HCT116 (cell line): ENCODE data around the gene NLRC5. TPM values are rescaled to one million over a fixed set of nuclear protein-coding genes. Genes with fewer than 3 reads are reported as not detected.

ENCODE experiments used
- ATAC-seq: fragments of 200-7000 bp; cut with Tn5 transposase; 2 replicates; pipeline ENCODE4 v1.9.1; 2020; ENCODE audit warnings: mild to moderate bottlenecking, moderate library complexity
- BruUV-seq: library from RNA; stranded (reverse); fragments of 400-500 nt; replicated peaks from 2 replicates; lab custom pipeline; 2021; lab: Mats Ljungman, UMichigan
- CTCF ChIA-PET: fragments of 300-600 bp; sonication (Branson Sonifier 250); formaldehyde crosslinking; loops from one replicate; lab custom pipeline; 2021; ENCODE audit warnings: antibody characterized with exemption; lab: Charles Lee
- POLR2A ChIA-PET: fragments of 300-600, 350-600 bp; sonication (Branson Sonifier 250); formaldehyde crosslinking; loops from one replicate; lab custom pipeline; 2021; ENCODE audit warnings: antibody characterized with exemption; lab: Charles Lee
- RAD21 ChIA-PET, 2 experiments: fragments of 300-600 bp; sonication (Branson Sonifier 250); formaldehyde crosslinking; loops; one replicate each; lab custom pipeline; 2023; ENCODE audit warnings: low total read pairs in 2 of 2; ENCODE audit not compliant: uncharacterized antibody in 2 of 2, unreplicated experiment in 2 of 2, low non-redundant PET in 1 of 2; lab: Charles Lee
- DNase-seq: peaks from one replicate; pipeline ENCODE4 v3.0.0-alpha.2; 2010; ENCODE audit warnings: low read depth, low spot score
- H2AFZ ChIP-seq: fragments of 200-600 bp; shearing (Covaris generic), sonication (generic); 2 replicates; pipeline ENCODE4 v1.6.1; 2017; ENCODE audit warnings: low read depth, mixed run types, mixed read lengths, antibody characterized with exemption, low read length; ENCODE audit not compliant: poor library complexity, severe bottlenecking
- H3K27ac ChIP-seq: 2 replicates; pipeline ENCODE4 v1.5.1; 2012; ENCODE audit warnings: low read depth, low read length
- H3K27me3 ChIP-seq: fragments of 200-600 bp; sonication (generic); 2 replicates; pipeline ENCODE4 v1.6.1; 2016; ENCODE audit warnings: mixed run types, low read length, mixed read lengths; ENCODE audit not compliant: insufficient read depth
- H3K36me3 ChIP-seq, 2 experiments: fragments of 200-500 bp in 1 of 2; fragments of 200-600 bp in 1 of 2; sonication (Bioruptor generic) in 1 of 2; sonication (generic) in 1 of 2; 2 replicates each; pipeline versions ENCODE4 v1.5.1 to v1.6.1; 2014 to 2016; ENCODE audit warnings: low read length in 2 of 2, inconsistent platforms in 1 of 2, mixed read lengths in 1 of 2, mixed run types in 1 of 2; ENCODE audit not compliant: insufficient read depth in 2 of 2, control insufficient read depth in 1 of 2
- H3K4me1 ChIP-seq, 2 experiments: fragments of 200-600 bp in 1 of 2; sonication (generic) in 1 of 2; 2 replicates each; pipeline versions ENCODE4 v1.5.1 to v1.6.1; 2012 to 2017; ENCODE audit warnings: low read length in 2 of 2, inconsistent platforms in 1 of 2, mild to moderate bottlenecking in 1 of 2, mixed read lengths in 1 of 2, mixed run types in 1 of 2, moderate library complexity in 1 of 2; ENCODE audit not compliant: insufficient read depth in 2 of 2, control insufficient read depth in 1 of 2
- H3K4me2 ChIP-seq: fragments of 200-600 bp; sonication (generic); 2 replicates; pipeline ENCODE4 v1.6.1; 2017; ENCODE audit warnings: mixed run types, low read length, mixed read lengths
- H3K4me3 ChIP-seq, 2 experiments: fragments of 200-600 bp in 1 of 2; sonication (generic) in 1 of 2; replicated peaks in 1 of 2; 2 replicates each; pipeline ENCODE4 v1.5.1; 2011 to 2016; ENCODE audit warnings: low read length in 2 of 2, control low read depth in 1 of 2, low read depth in 1 of 2, mild to moderate bottlenecking in 1 of 2, mixed read lengths in 1 of 2, mixed run types in 1 of 2
- H3K79me2 ChIP-seq: fragments of 200-600 bp; sonication (generic); 2 replicates; pipeline ENCODE4 v1.6.1; 2017; ENCODE audit warnings: mild to moderate bottlenecking, mixed run types, low read length, moderate library complexity, mixed read lengths; ENCODE audit not compliant: insufficient read depth
- H3K9ac ChIP-seq: fragments of 200-600 bp; sonication (generic); 2 replicates; pipeline ENCODE4 v1.6.1; 2016; ENCODE audit warnings: low read length, mixed read lengths
- H3K9me2 ChIP-seq: fragments of 200-600 bp; sonication (generic), shearing (Covaris generic); 2 replicates; pipeline ENCODE4 v1.6.1; 2017; ENCODE audit warnings: mixed run types, mild to moderate bottlenecking, moderate library complexity; ENCODE audit not compliant: insufficient read depth
- H3K9me3 ChIP-seq, 2 experiments: fragments of 200-500 bp in 1 of 2; fragments of 200-600 bp in 1 of 2; sonication (Bioruptor generic) in 1 of 2; sonication (generic) in 1 of 2; 2 replicates each; pipeline ENCODE4 v1.6.1; 2014 to 2017; ENCODE audit warnings: low read length in 2 of 2, mixed read lengths in 2 of 2, inconsistent platforms in 1 of 2, low read depth in 1 of 2, mild to moderate bottlenecking in 1 of 2, mixed run types in 1 of 2, moderate library complexity in 1 of 2; ENCODE audit not compliant: control insufficient read depth in 1 of 2, insufficient read depth in 1 of 2
- H4K20me1 ChIP-seq: fragments of 200-600 bp; sonication (generic), shearing (Covaris generic); 2 replicates; pipeline ENCODE4 v1.6.1; 2017; ENCODE audit warnings: mixed run types, mild to moderate bottlenecking, moderate library complexity; ENCODE audit not compliant: insufficient read depth
- ELF1 ChIP-seq: IDR thresholded peaks from 2 replicates; pipeline ENCODE4 v1.6.1; 2012; ENCODE audit warnings: low read depth, borderline replicate concordance
- EZH2 ChIP-seq: fragments of 200-600 bp; sonication (generic); IDR thresholded peaks from 2 replicates; pipeline ENCODE4 v1.6.1; 2017; ENCODE audit warnings: antibody characterized with exemption, mixed run types
- EZH2phosphoT487 ChIP-seq: fragments of 200-600 bp; IDR thresholded peaks from 2 replicates; pipeline ENCODE4 v1.6.1; 2018; ENCODE audit warnings: antibody characterized with exemption, borderline replicate concordance
- FOSL1 ChIP-seq: IDR thresholded peaks from 2 replicates; pipeline ENCODE4 v1.6.1; 2012; ENCODE audit warnings: low read depth
- POLR2A ChIP-seq: IDR thresholded peaks from 2 replicates; pipeline ENCODE4 v1.7.0; 2011; ENCODE audit warnings: borderline replicate concordance; ENCODE audit not compliant: insufficient read depth, insufficient read length; ENCODE audit errors: extremely low read depth
- POLR2AphosphoS5 ChIP-seq: IDR thresholded peaks from 2 replicates; pipeline ENCODE4 v1.6.1; 2011; ENCODE audit warnings: mild to moderate bottlenecking, low read depth, low read length, moderate library complexity
- RAD21 ChIP-seq: IDR thresholded peaks from 2 replicates; pipeline ENCODE4 v1.6.1; 2012; ENCODE audit warnings: low read depth, mild to moderate bottlenecking
- SRF ChIP-seq: IDR thresholded peaks from 2 replicates; pipeline ENCODE4 v1.6.1; 2012; ENCODE audit warnings: low read depth
- TCF7L2 ChIP-seq: IDR thresholded peaks from 2 replicates; pipeline ENCODE4 v1.7.0; 2011; ENCODE audit warnings: borderline replicate concordance, inconsistent platforms; ENCODE audit not compliant: insufficient read depth, insufficient read length; ENCODE audit errors: extremely low read depth
- ZFX ChIP-seq: fragments of 450-650 bp; IDR thresholded peaks from 2 replicates; pipeline ENCODE4 v1.6.1; 2017
- ZNF274 ChIP-seq: fragments of 200-500 bp; sonication (Bioruptor generic); IDR thresholded peaks from 2 replicates; pipeline ENCODE4 v1.6.1; 2014; ENCODE audit warnings: mild to moderate bottlenecking, low read depth, low read length, inconsistent platforms
- intact Hi-C: fragments of 100-400 bp; cut with micrococcal nuclease; formaldehyde crosslinking; loops from 2 replicates; pipeline ENCODE4 v1.10.0; 2022
- total RNA-seq: library from RNA; stranded (reverse); gene quantifications from one replicate; pipeline ENCODE4 v1.2.1, GENCODE V29; 2021; ENCODE audit not compliant: unreplicated experiment
- TF ChIP-seq, protein P1 (sequence below): IDR thresholded peaks from 2 replicates; pipeline ENCODE4 v1.6.1; 2012
- TF ChIP-seq, protein P2 (sequence below): IDR thresholded peaks from 2 replicates; pipeline ENCODE4 v1.6.1; 2012
- TF ChIP-seq, protein P3 (sequence below), 3 experiments: fragments of 200-600 bp in 1 of 3; sonication (generic) in 1 of 3; IDR thresholded peaks in 2 of 3; conservative IDR thresholded peaks in 1 of 3; 2 replicates each; pipeline ENCODE4 v1.5.1; 2012 to 2017; ENCODE audit warnings: low read depth in 2 of 3, low read length in 2 of 3, antibody characterized with exemption in 1 of 3, borderline replicate concordance in 1 of 3, control low read depth in 1 of 3, mild to moderate bottlenecking in 1 of 3, mixed read lengths in 1 of 3, mixed run types in 1 of 3, moderate library complexity in 1 of 3; ENCODE audit not compliant: insufficient read depth in 1 of 3
- TF ChIP-seq, protein P4 (sequence below): IDR thresholded peaks from 2 replicates; pipeline ENCODE4 v1.6.1; 2012; ENCODE audit warnings: low read depth

Gene NLRC5
- total RNA-seq, 1 experiment from 2014 or later: 10.4 TPM

DNA sequence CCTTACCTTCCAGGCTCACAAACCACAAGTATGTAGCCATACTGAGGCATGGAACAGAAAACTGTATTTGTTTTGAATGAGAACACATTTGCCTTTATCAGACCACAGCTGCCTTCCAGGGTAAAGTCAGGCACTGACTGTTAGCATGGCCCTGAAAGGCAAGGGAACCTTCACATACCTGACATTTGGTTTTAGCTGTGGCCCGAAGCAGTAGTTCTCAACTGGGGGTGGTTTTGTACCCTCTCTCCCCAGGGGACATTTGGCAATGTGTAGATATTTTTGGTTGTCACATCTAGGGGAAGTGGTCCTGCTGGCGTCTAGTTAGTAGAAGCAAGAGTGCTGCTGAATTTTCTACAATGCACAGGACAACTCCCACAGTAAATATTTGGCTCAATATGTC is 48.3 kb upstream of the NLRC5 start:
- ChIA-PET RAD21 (interaction anchor here in 1 of 2 experiments (0.9 kb wide), 1 partner anchor 10 kb away, joined by 3 read pairs; no protein-coding TSS in a partner anchor), POLR2A (interaction anchor here (0.7 to 1.6 kb wide), 2 partner anchors 9 to 85 kb away, joined by 3 read pairs; partner anchors contain the start of gene HERPUD1)

DNA sequence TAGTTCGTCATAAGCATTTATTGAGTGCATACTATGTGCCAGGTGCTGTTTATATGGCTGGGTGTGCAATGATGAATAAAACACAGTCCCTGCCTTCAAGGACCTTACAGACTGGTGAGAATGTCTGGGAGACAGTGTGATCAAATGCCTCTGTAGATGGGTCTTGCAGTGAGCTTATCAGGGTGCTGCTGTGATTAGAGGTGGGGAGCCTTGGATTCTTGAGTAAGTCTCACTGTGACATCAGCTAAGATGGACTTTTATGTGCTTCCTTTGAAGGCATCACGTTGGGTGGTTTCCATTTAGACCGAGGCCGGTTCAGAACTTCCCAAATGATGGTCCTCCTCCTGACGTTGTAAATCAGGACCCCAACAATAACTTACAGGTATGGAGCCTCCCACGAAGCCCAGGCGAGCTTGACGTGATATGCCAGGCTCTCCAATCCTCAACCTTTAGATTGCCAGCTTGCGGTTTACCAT is 47.5 kb upstream of the NLRC5 start:
- intact Hi-C loops: no loop called here
- Histone ChIP-seq H3K79me2 (peaks cover 7% of the 10 kb centered on the region; the same call in 1 of the 2 replicates), H3K36me3 (peaks cover 67 to 76% of the 10 kb centered on the region in 2 experiments), H4K20me1 (no peaks in the 10 kb centered on the region), H3K4me3 (no peak overlapping the region), H3K9me3 (no peaks in the 10 kb centered on the region), H3K27ac (no peak overlapping the region), H3K27me3 (no peaks in the 10 kb centered on the region), H3K9me2 (no peaks in the 10 kb centered on the region), H3K4me1 (peaks cover 0 to 3% of the 10 kb centered on the region in 2 experiments; a peak in 1 of 4 replicates), H3K4me2 (no peak overlapping the region), H2AFZ (no peak overlapping the region), H3K9ac (no peak overlapping the region)
- CTCF ChIA-PET: no interaction called here
- BruUV-seq: no TSS peak
- DNase-seq: no peak
- no peak for ATAC-seq
- POLR2A ChIA-PET: interaction anchor here (0.7 to 1.6 kb wide), 3 partner anchors 9 to 86 kb away, joined by 3 read pairs; no protein-coding TSS in a partner anchor
- RAD21 ChIA-PET: no interaction called here
- TF ChIP-seq EZH2phosphoT487 (no peak), ZNF274 (no peak), ZFX (no peak), ELF1 (no peak), SRF (no peak), RAD21 (no peak), EZH2 (no peak), POLR2A (no peak), TCF7L2 (no peak)
- TF ChIP-seq, protein P1, sequence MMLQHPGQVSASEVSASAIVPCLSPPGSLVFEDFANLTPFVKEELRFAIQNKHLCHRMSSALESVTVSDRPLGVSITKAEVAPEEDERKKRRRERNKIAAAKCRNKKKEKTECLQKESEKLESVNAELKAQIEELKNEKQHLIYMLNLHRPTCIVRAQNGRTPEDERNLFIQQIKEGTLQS: no peak
- TF ChIP-seq, protein P2, sequence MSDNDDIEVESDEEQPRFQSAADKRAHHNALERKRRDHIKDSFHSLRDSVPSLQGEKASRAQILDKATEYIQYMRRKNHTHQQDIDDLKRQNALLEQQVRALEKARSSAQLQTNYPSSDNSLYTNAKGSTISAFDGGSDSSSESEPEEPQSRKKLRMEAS: no peak
- TF ChIP-seq, protein P3, sequence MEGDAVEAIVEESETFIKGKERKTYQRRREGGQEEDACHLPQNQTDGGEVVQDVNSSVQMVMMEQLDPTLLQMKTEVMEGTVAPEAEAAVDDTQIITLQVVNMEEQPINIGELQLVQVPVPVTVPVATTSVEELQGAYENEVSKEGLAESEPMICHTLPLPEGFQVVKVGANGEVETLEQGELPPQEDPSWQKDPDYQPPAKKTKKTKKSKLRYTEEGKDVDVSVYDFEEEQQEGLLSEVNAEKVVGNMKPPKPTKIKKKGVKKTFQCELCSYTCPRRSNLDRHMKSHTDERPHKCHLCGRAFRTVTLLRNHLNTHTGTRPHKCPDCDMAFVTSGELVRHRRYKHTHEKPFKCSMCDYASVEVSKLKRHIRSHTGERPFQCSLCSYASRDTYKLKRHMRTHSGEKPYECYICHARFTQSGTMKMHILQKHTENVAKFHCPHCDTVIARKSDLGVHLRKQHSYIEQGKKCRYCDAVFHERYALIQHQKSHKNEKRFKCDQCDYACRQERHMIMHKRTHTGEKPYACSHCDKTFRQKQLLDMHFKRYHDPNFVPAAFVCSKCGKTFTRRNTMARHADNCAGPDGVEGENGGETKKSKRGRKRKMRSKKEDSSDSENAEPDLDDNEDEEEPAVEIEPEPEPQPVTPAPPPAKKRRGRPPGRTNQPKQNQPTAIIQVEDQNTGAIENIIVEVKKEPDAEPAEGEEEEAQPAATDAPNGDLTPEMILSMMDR (IDR thresholded peaks at IDR 0.05 in 2 of 3, conservative IDR thresholded peaks at IDR 0.05 in 1 of 3; ENCODE audit: borderline replicate concordance in 1 of 3, insufficient read depth in 1 of 3, low read depth in 2 of 3, low read length in 2 of 3): no peak
- TF ChIP-seq, protein P4, sequence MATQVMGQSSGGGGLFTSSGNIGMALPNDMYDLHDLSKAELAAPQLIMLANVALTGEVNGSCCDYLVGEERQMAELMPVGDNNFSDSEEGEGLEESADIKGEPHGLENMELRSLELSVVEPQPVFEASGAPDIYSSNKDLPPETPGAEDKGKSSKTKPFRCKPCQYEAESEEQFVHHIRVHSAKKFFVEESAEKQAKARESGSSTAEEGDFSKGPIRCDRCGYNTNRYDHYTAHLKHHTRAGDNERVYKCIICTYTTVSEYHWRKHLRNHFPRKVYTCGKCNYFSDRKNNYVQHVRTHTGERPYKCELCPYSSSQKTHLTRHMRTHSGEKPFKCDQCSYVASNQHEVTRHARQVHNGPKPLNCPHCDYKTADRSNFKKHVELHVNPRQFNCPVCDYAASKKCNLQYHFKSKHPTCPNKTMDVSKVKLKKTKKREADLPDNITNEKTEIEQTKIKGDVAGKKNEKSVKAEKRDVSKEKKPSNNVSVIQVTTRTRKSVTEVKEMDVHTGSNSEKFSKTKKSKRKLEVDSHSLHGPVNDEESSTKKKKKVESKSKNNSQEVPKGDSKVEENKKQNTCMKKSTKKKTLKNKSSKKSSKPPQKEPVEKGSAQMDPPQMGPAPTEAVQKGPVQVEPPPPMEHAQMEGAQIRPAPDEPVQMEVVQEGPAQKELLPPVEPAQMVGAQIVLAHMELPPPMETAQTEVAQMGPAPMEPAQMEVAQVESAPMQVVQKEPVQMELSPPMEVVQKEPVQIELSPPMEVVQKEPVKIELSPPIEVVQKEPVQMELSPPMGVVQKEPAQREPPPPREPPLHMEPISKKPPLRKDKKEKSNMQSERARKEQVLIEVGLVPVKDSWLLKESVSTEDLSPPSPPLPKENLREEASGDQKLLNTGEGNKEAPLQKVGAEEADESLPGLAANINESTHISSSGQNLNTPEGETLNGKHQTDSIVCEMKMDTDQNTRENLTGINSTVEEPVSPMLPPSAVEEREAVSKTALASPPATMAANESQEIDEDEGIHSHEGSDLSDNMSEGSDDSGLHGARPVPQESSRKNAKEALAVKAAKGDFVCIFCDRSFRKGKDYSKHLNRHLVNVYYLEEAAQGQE: no peak

More for the DNA sequence above, 48.3 kb upstream of the NLRC5 start:
- no peaks in the 10 kb centered on the region for H4K20me1 ChIP-seq
- no peaks in the 10 kb centered on the region for H3K27me3 ChIP-seq
- BruUV-seq: no TSS peak
- H3K9ac ChIP-seq: no peak overlapping the region
- no peaks in the 10 kb centered on the region for H3K9me2 ChIP-seq
- 0 out of 2 replicates have a peak, but pooled peaks have one; percentile 12 for TF ChIP-seq POLR2AphosphoS5
- no peak for TF ChIP-seq FOSL1
- no peak for TF ChIP-seq ZFX
- ATAC-seq (no peak), DNase-seq (no peak)
- peaks cover 0 to 3% of the 10 kb centered on the region in 2 experiments; a peak in 1 of 4 replicates for H3K4me1 ChIP-seq
- no peak overlapping the region for H3K27ac ChIP-seq
- H3K4me3 ChIP-seq: no peak overlapping the region
- CTCF ChIA-PET: no interaction called here
- peaks cover 13% of the 10 kb centered on the region for H3K79me2 ChIP-seq
- peaks cover 75 to 84% of the 10 kb centered on the region in 2 experiments for H3K36me3 ChIP-seq
- H3K9me3 ChIP-seq: no peaks in the 10 kb centered on the region
- intact Hi-C loops: no loop called here
- H3K4me2 ChIP-seq: no peak overlapping the region
- no peak overlapping the region for H2AFZ ChIP-seq
